Right lobe of liver (tissue), 6 donors: ENCODE results near the gene BTBD16. TPM values are rescaled to one million over a fixed set of nuclear protein-coding genes. Genes with fewer than 3 reads are reported as not detected.

Experiments used
- ATAC-seq, 4 donors: fragments of 200-7000 bp; cut with Tn5 transposase; one replicate each; pipeline ENCODE4 v1.9.1; 2020; ENCODE audit warnings: mild to moderate bottlenecking in 4 of 4, moderate library complexity in 4 of 4
- DNase-seq, 3 donors: peaks; one replicate each; pipeline ENCODE4 v3.0.0-alpha.2; 2020
- H3K27ac ChIP-seq, 3 donors: fragments of 200-600 bp; one replicate each; pipeline ENCODE4 v1.8.0; 2022
- H3K27me3 ChIP-seq, 2 donors: fragments of 200-600 bp; one replicate each; pipeline ENCODE4 v1.8.0; 2022
- H3K36me3 ChIP-seq, 4 donors: fragments of 200-600 bp; sonication (generic) in 1 of 4; one replicate each; pipeline versions ENCODE4 v1.5.1 to v1.8.0; 2017 to 2022; ENCODE audit warnings: control low read depth in 1 of 4
- H3K4me1 ChIP-seq, 4 donors: fragments of 200-600 bp; sonication (generic) in 1 of 4; one replicate each; pipeline versions ENCODE4 v1.5.1 to v1.8.0; 2017 to 2022; ENCODE audit warnings: control low read depth in 1 of 4
- H3K4me3 ChIP-seq, 3 donors: fragments of 200-600 bp; one replicate each; pipeline ENCODE4 v1.8.0; 2022
- H3K9me3 ChIP-seq, 4 donors: fragments of 200-600 bp; sonication (generic) in 1 of 4; one replicate each; pipeline versions ENCODE4 v1.5.1 to v1.8.0; 2017 to 2022; ENCODE audit warnings: control low read depth in 1 of 4
- POLR2A ChIP-seq: fragments of 450-650 bp; IDR thresholded peaks from one replicate; pipeline ENCODE4 v1.6.1; 2017; ENCODE audit warnings: antibody characterized with exemption, mild to moderate bottlenecking
- WGBS: methylation state at CpG from one replicate; pipeline ENCODE4 v1.1.6; 2018; ENCODE audit warnings: low coverage, low lambda C conversion rate; ENCODE audit not compliant: insufficient coverage; ENCODE audit errors: missing lambda C conversion rate; 5-methylcytosine and 5-hydroxymethylcytosine counted together
- intact Hi-C, 2 donors: fragments of 100-400 bp; cut with DNase I; formaldehyde crosslinking; loops; one replicate each; pipeline versions ENCODE4 v1.11.2 to v1.14.1; 2022
- total RNA-seq, 6 experiments: library from RNA; depleted of rRNA in 2 of 6; stranded (reverse); fragments of >200 nt in 2 of 6; fragmentation: NEBNext Ultra II Directional in 3 of 6; extraction: Animal tissue kit (Norgen Biotek cat#: 25700) in 3 of 6; gene quantifications; one replicate each; pipeline versions ENCODE4 v1.1.0 to v1.2.4, GENCODE V29; 2016 to 2023
- TF ChIP-seq, protein P1 (sequence below), 4 donors: fragments of 200-600 bp in 3 of 4; fragments of 450-650 bp in 1 of 4; IDR thresholded peaks; one replicate each; pipeline versions ENCODE4 v1.5.1 to v1.8.0; 2016 to 2022; ENCODE audit warnings: antibody characterized with exemption in 4 of 4, mild to moderate bottlenecking in 2 of 4
- donor health status: DM: no; HTN: yes; CAD: no.
- donor health status: DM: no; HTN: no; CAD: no.
- donor health status: DM: no; HTN: no; CAD: no.
- donor health status: DM: no; HTN: yes; CAD: no.
- donor health status: DM: no; HTN: yes; CAD: no.

The BTBD16 gene
- total RNA-seq, 6 experiments from 2014 or later: 0.98 to 3.0 (median 2.0) TPM

DNA sequence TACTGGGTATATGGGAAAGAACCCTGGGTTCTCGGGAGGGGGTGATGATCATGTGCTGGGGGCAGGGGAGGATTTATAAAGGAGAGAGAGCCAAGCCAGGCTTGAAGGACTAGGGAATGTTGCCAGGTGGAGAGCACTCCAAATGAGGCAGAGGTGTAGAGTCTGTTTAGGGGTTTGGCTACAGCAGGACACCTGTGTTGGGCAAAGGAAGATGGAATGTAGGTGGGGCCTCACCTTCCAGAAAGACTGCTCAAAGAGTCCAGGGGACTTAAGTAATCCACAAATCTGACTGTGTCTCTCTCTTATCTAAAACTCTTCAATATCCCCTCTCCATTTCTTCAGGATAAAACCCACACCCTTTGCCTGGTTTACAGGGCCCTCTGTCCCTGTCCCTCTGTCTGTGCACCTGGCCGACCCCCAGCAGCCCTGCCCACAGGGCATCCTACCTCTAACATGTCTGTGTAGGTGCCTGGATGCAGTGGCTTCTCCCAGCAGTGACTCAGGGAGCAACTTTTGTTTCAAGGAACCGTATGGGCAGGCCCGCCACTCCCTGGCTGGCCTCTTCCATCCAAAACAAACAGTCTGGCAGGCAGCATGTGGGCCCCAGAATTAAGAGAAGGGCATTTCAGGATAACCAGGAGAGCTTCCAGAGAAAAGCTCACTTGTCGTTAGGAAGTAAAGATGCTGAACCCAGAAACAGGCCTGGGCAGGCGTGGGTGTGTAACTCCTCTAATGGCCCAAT lies 92.8 kb downstream of the BTBD16 start:
- Histone ChIP-seq H3K36me3 (no peaks in the 10 kb centered on the region), H3K27ac (no peak overlapping the region), H3K4me3 (no peak overlapping the region), H3K27me3 (no peaks in the 10 kb centered on the region), H3K9me3 (no peaks in the 10 kb centered on the region), H3K4me1 (no peaks in the 10 kb centered on the region)
- intact Hi-C loops: no loop called here
- no peak for ATAC-seq
- TF ChIP-seq POLR2A: no peak
- TF ChIP-seq, protein P1, sequence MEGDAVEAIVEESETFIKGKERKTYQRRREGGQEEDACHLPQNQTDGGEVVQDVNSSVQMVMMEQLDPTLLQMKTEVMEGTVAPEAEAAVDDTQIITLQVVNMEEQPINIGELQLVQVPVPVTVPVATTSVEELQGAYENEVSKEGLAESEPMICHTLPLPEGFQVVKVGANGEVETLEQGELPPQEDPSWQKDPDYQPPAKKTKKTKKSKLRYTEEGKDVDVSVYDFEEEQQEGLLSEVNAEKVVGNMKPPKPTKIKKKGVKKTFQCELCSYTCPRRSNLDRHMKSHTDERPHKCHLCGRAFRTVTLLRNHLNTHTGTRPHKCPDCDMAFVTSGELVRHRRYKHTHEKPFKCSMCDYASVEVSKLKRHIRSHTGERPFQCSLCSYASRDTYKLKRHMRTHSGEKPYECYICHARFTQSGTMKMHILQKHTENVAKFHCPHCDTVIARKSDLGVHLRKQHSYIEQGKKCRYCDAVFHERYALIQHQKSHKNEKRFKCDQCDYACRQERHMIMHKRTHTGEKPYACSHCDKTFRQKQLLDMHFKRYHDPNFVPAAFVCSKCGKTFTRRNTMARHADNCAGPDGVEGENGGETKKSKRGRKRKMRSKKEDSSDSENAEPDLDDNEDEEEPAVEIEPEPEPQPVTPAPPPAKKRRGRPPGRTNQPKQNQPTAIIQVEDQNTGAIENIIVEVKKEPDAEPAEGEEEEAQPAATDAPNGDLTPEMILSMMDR (IDR thresholded peaks at IDR 0.05): no peak
- WGBS: 69% methylated on average over 5 of the region's 6 CpGs
- DNase-seq: no peak

DNA sequence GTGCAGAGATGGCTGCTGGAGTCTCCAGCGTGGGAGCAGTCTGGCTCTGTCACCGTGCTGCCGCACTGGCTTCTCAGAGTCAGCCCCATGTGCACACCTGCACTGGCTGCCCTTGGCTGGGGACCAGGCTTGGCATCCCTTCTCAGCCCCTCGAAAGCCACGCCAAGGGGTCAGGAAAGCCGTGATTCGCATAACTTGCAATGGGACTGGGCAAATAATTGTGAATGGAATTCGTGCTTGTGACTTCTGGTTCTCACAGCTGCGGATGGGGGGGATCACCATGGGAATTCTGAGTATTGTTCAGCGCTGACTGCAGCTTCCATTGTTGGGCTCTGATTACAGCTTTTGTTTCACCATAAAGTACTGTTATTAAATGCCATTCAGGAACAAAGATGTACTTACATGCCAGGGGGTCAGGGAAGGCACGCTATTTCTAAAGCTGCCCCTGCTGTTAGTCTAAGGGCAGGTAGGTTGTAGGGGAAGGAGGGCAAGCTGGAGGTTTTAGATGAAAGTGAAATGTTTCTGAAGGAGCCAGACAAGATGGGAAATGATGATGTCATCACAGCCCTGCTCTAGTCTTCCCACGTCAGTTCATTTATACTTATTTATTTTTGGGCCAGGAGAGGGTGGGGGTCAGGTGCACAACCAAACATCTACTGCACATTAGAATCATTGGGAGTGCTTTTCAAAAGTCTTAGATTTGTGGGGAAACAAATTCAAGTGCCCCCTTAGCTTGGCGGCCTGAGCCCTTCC lies 97.6 kb downstream of the BTBD16 start:
- no peak for DNase-seq
- no peak overlapping the region for H3K27ac ChIP-seq
- intact Hi-C loops: no loop called here
- no peak for ATAC-seq
- no peak overlapping the region for H3K4me3 ChIP-seq
- no peaks in the 10 kb centered on the region for H3K27me3 ChIP-seq
- 74% methylated on average over 6 of the region's 13 CpGs for WGBS
- no peaks in the 10 kb centered on the region for H3K9me3 ChIP-seq
- H3K4me1 ChIP-seq: peaks cover 0 to 10% (median 0%) of the 10 kb centered on the region in 4 donors
- TF ChIP-seq, protein P1 (IDR thresholded peaks at IDR 0.05): no peak
- TF ChIP-seq POLR2A: no peak
- no peaks in the 10 kb centered on the region for H3K36me3 ChIP-seq

DNA sequence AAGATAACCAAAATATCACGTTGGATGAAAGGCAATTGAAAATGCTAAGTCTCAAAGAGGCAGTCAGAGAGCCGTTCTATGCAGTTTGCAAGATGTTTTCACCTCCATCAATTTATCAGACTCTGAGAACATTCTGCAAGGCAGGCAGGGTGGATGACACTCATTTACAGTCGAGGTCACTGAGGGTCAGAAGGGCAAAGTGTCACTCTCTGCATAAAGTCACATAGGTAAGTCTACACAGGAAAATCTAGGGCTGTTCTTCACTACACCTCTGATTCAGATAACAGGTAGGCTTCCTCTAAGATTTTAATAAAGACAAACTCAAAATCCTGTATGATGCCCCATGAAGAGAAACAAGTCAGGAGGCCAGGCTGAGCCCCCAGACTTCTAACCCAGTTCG lies 102.0 kb downstream of the BTBD16 start:
- Histone ChIP-seq H3K27me3 (no peaks in the 10 kb centered on the region), H3K27ac (peak overlapping the region in 1 of 3 donors; percentile 79), H3K36me3 (no peaks in the 10 kb centered on the region), H3K4me1 (peaks cover 0 to 26% (median 3%) of the 10 kb centered on the region in 4 donors), H3K4me3 (no peak overlapping the region), H3K9me3 (no peaks in the 10 kb centered on the region)
- intact Hi-C loops: no loop called here
- WGBS: 42% methylated on average over 4 of the region's 4 CpGs
- ATAC-seq (peak in 1 of 4 donors; percentile 9), DNase-seq (no peak)
- no peak for TF ChIP-seq POLR2A

DNA sequence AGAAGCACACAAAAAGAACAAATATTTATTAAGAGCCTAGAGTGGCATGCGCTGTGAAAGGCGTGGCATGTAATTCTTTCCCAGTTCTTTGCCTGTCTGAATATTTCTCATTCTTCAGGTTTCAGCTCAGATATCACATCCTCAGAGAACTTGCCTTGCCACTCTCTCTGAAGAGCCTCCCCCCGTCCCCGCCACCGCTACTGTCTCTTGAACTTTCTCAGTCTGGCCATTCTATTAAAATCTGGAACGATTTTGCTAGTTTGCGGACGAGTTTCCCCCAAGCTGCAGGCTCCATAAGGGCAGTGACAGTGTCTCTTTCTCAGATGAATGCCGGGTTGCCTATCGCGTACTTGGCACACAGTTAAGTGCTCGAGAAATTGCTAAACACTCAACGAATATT lies 102.6 kb downstream of the BTBD16 start:
- 5% methylated on average over 13 of the region's 13 CpGs for WGBS
- DNase-seq (no peak), ATAC-seq (peak; percentile 2 to 9 (median 4))
- Histone ChIP-seq H3K9me3 (no peaks in the 10 kb centered on the region), H3K4me3 (peak overlapping the region; percentile 69 to 84 (median 78)), H3K27ac (peak overlapping the region; percentile 77 to 98 (median 79)), H3K36me3 (no peaks in the 10 kb centered on the region), H3K27me3 (no peaks in the 10 kb centered on the region), H3K4me1 (peaks cover 0 to 26% (median 3%) of the 10 kb centered on the region in 4 donors)
- intact Hi-C loops: no loop called here
- TF ChIP-seq, protein P1 (IDR thresholded peaks at IDR 0.05): no peak
- TF ChIP-seq POLR2A: no peak
